GM10266 (cell line): ENCODE results near the gene MAFG.

Source experiments
- DNase-seq: peaks from one replicate; pipeline ENCODE4 v3.0.0; 2012; ENCODE audit errors: extremely low spot score
- CTCF ChIP-seq: IDR thresholded peaks from 2 replicates; pipeline ENCODE4 v1.5.1; 2012; ENCODE audit warnings: mild to moderate bottlenecking, low read depth; ENCODE audit not compliant: control insufficient read depth, insufficient read depth; ENCODE audit errors: missing control alignments

MAFG gene

GRCh38 chr17:81948635-81949378 lies 21.3 kb upstream of the MAFG start:
- TF ChIP-seq CTCF, result no peak
- no peak for DNase-seq

GRCh38 chr17:81947189-81947588 lies 19.7 kb upstream of the MAFG start, which contains the start of gene MYADML2:
TSS of gene MYADML2 (minus strand) at chr17:81947233. CDS start at chr17:81941741, 5,492 bp downstream.
- TF ChIP-seq CTCF, result no peak
- no peak for DNase-seq

GRCh38 chr17:81944858-81945257 lies 17.3 kb upstream of the MAFG start:
- TF ChIP-seq CTCF, result no peak
- DNase-seq, result no peak

GRCh38 chr17:81942167-81942553 lies 14.6 kb upstream of the MAFG start:
- DNase-seq, result no peak
- TF ChIP-seq CTCF, result no peak

GRCh38 chr17:81941484-81942166 lies 14.1 kb upstream of the MAFG start:
- TF ChIP-seq CTCF, result no peak
- no peak for DNase-seq

- TF ChIP-seq CTCF, result no peak
Measured at GRCh38 chr17:81940538-81941483, 13.3 kb upstream of the MAFG start.

More at GRCh38 chr17:81940538-81941483, 13.3 kb upstream of the MAFG start:
- DNase-seq, result no peak
